ENCODE data around the gene ADGRL3.

The ADGRL3 gene

DNA sequence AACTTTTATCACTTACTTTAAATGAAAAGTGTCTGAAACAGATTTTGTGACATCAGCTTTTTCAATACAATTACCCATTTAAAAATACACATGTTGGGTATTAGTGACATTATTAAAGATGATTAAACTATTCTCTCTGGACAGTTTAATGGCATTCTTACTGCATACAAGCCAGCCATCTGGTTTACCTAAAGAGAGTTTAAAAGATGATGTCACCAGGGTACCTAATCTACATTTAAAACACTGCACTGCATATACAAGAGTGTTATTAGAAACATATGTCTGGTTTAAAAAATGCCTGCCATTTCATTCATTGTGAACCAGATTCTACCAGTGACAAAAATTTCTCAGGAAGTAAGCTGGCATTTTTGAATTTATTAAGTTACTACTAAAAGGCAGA lies 919.1 kb downstream of the ADGRL3 start:
- no peak for DNase-seq (ENCODE audit: low read depth)
- no peak overlapping the region for H3K4me3 ChIP-seq (ENCODE audit: low read depth, low read length)
- TF ChIP-seq, protein P1, sequence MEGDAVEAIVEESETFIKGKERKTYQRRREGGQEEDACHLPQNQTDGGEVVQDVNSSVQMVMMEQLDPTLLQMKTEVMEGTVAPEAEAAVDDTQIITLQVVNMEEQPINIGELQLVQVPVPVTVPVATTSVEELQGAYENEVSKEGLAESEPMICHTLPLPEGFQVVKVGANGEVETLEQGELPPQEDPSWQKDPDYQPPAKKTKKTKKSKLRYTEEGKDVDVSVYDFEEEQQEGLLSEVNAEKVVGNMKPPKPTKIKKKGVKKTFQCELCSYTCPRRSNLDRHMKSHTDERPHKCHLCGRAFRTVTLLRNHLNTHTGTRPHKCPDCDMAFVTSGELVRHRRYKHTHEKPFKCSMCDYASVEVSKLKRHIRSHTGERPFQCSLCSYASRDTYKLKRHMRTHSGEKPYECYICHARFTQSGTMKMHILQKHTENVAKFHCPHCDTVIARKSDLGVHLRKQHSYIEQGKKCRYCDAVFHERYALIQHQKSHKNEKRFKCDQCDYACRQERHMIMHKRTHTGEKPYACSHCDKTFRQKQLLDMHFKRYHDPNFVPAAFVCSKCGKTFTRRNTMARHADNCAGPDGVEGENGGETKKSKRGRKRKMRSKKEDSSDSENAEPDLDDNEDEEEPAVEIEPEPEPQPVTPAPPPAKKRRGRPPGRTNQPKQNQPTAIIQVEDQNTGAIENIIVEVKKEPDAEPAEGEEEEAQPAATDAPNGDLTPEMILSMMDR (IDR thresholded peaks at IDR 0.05; ENCODE audit: low read depth, low read length, missing control alignments), result no peak

- no peak overlapping the region for H3K4me3 ChIP-seq (ENCODE audit: low read depth, low read length)
- TF ChIP-seq, protein P1 (IDR thresholded peaks at IDR 0.05; ENCODE audit: low read depth, low read length, missing control alignments), result no peak
- no peak for DNase-seq (ENCODE audit: low read depth)
These were observed 926.1 kb downstream of the ADGRL3 start for GRCh38 chr4:62126064-62126732.

Data from GM12864 (cell line).